ENCODE data around the gene SGSM2. TPM values are rescaled to one million over a fixed set of nuclear protein-coding genes. Genes with fewer than 3 reads are reported as not detected.

Gene SGSM2
- total and polyA plus RNA-seq, 2 of the 13 experiments (the other 11 are each of a cell fraction or from before 2014, with no cell fraction given) = 30.4 to 51.3 TPM

DNA sequence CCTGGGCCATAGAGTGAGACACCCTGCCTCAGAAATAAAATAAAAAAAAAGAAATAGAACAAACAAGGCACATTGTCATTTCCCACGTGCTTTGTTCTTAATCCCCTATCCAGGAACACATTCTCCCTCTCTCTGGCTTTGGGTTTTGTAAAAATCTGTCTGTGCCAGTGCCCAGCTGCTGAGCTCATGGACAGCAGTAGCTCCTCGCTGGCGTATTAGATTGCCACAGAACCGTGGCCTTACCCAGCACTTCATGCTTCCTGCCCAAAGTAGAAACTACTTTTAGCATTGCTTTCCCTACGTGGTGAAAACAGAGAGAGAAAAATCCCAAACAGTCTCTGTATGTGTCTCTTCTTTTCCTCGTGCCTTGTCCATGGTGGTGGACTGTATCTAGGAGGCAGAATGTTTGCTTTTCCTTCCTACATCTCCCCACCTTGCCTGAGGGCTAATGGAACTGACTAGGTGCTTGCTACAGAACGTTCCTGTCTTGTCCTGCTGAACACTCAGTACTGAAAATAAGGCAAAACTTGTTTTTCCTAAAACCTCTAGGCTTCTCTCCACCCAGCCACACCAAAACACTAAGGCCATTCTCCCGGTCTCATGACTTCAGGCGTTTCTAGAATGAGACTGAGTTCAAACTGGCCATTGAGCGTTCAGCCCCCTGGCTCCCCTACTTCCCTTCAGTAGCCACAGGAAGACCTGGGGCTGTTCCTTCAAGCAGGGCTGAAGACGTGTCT, 37.4 kb downstream of the SGSM2 start (continued):
- TF ChIP-seq, protein P1, sequence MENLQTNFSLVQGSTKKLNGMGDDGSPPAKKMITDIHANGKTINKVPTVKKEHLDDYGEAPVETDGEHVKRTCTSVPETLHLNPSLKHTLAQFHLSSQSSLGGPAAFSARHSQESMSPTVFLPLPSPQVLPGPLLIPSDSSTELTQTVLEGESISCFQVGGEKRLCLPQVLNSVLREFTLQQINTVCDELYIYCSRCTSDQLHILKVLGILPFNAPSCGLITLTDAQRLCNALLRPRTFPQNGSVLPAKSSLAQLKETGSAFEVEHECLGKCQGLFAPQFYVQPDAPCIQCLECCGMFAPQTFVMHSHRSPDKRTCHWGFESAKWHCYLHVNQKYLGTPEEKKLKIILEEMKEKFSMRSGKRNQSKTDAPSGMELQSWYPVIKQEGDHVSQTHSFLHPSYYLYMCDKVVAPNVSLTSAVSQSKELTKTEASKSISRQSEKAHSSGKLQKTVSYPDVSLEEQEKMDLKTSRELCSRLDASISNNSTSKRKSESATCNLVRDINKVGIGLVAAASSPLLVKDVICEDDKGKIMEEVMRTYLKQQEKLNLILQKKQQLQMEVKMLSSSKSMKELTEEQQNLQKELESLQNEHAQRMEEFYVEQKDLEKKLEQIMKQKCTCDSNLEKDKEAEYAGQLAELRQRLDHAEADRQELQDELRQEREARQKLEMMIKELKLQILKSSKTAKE (CRISPR knock-in tag; IDR thresholded peaks at IDR 0.05; ENCODE audit: borderline replicate concordance) = no peak
- TF ChIP-seq SNAPC5 (CRISPR knock-in tag; IDR thresholded peaks at IDR 0.05; ENCODE audit: borderline replicate concordance) = no peak
- TF ChIP-seq FOXK2 (IDR thresholded peaks at IDR 0.05) = no peak
- TF ChIP-seq RAD51 (IDR thresholded peaks at IDR 0.05; ENCODE audit: borderline replicate concordance) = no peak
- no peak for TF ChIP-seq GLI4 (CRISPR knock-in tag; IDR thresholded peaks at IDR 0.05; ENCODE audit: borderline replicate concordance)
- TF ChIP-seq ZBTB1 (CRISPR knock-in tag; IDR thresholded peaks at IDR 0.05; ENCODE audit: borderline replicate concordance) = no peak
- TF ChIP-seq SRSF1 (optimal IDR thresholded peaks at IDR 0.05; ENCODE audit: low read depth, low read length) = no peak
- no peak for TF ChIP-seq CENPT (CRISPR knock-in tag; IDR thresholded peaks at IDR 0.05; ENCODE audit: low read depth)
- no peak for TF ChIP-seq HNRNPK (IDR thresholded peaks at IDR 0.05; ENCODE audit: low read depth, low read length, poor library complexity, severe bottlenecking)
- no peak for TF ChIP-seq SIN3B (IDR thresholded peaks at IDR 0.05; ENCODE audit: low read length)

- ChIA-PET POLR2A (no interaction called here), CTCF (ENCODE audit: low intra/inter-chr PET ratio, low total read pairs) (no interaction called here)
- WGBS (ENCODE audit: low lambda C conversion rate) = 91% methylated on average over 14 of the region's 19 CpGs
- no peak overlapping the region for H3K4me2 ChIP-seq (ENCODE audit: low read depth, low read length)
- DNase-seq (ENCODE audit: low spot score) (no peak), ATAC-seq (no peak), FAIRE-seq (no peak)
- H3K4me1 ChIP-seq (ENCODE audit: insufficient read depth, low read length) = no peaks in the 10 kb centered on the region
- H3K4me3 ChIP-seq (replicated peaks in 1 of 3; ENCODE audit: insufficient read depth in 1 of 3, low read depth in 2 of 3, low read length in 3 of 3) = no peak overlapping the region
- H2AFZ ChIP-seq (ENCODE audit: low read length) = no peak overlapping the region
- no peak overlapping the region for H3K27ac ChIP-seq (ENCODE audit: extremely low read length, insufficient read depth, low read length)
- no peaks in the 10 kb centered on the region for H4K20me1 ChIP-seq (ENCODE audit: insufficient read depth, low read length)
- TF ChIP-seq IKZF5 (CRISPR knock-in tag; IDR thresholded peaks at IDR 0.05) = no peak
- no peak for TF ChIP-seq SPEN (CRISPR knock-in tag; IDR thresholded peaks at IDR 0.05; ENCODE audit: low read depth)
- TF ChIP-seq AGO2 (optimal IDR thresholded peaks at IDR 0.05; ENCODE audit: low read depth, low read length) = peak; percentile 37
- BruUV-seq (replicated peaks) = no TSS peak
- no peaks in the 10 kb centered on the region for H3K79me2 ChIP-seq (ENCODE audit: insufficient read depth, low read length)
- peaks cover 9 to 14% of the 10 kb centered on the region in 2 experiments; a peak in 3 of 5 replicates for H3K36me3 ChIP-seq (replicated peaks in 1 of 2; ENCODE audit: control insufficient read depth in 1 of 2, insufficient read depth in 2 of 2, low read length in 2 of 2)
- intact Hi-C loops (cut with micrococcal nuclease; ENCODE audit: unreplicated experiment) (no loop called here), in situ Hi-C loops (cut with HindIII; ENCODE audit: extremely low pct_ligation_motif_present, low pct_unique_long_range_greater_than_20kb) (loop anchor here (5.0 kb wide), 1 partner anchor 37 kb away; no protein-coding TSS in a partner anchor)
- H3K9me3 ChIP-seq (ENCODE audit: low read length) = no peaks in the 10 kb centered on the region
- no peak overlapping the region for H3K9ac ChIP-seq (ENCODE audit: insufficient read depth, low read depth, low read length)
- H3K27me3 ChIP-seq (ENCODE audit: control insufficient read depth in 1 of 2, insufficient read depth in 2 of 2, low read length in 2 of 2) = no peaks in the 10 kb centered on the region
These were observed 38.1 kb downstream of the SGSM2 start for GRCh38 chr17:2375406-2375805.

Data from HepG2 (cell line).